DND-41 (cell line): ENCODE results near the gene PANX3.

Experiments used
- ATAC-seq: fragments of 200-7000 bp; cut with Tn5 transposase; 3 replicates; pipeline ENCODE4 v1.9.1; 2021; ENCODE audit warnings: low read depth; ENCODE audit not compliant: insufficient read depth
- DNase-seq: peaks from one replicate; pipeline ENCODE4 v3.0.0-alpha.2; 2020
- H2AFZ ChIP-seq: 2 replicates; pipeline ENCODE4 v1.6.0; 2012; ENCODE audit warnings: low read depth, low read length
- H3K27ac ChIP-seq: 2 replicates; pipeline ENCODE4 v1.5.1; 2012; ENCODE audit warnings: low read length, inconsistent platforms
- H3K27me3 ChIP-seq: fragments of 200-600 bp; sonication (generic); 2 replicates; pipeline ENCODE4 v1.6.0; 2012; ENCODE audit warnings: low read length, mild to moderate bottlenecking, inconsistent platforms; ENCODE audit not compliant: insufficient read depth, poor library complexity
- H3K36me3 ChIP-seq: 2 replicates; pipeline ENCODE4 v1.5.1; 2012; ENCODE audit warnings: low read length, inconsistent platforms; ENCODE audit not compliant: insufficient read depth
- H3K4me1 ChIP-seq: 2 replicates; pipeline ENCODE4 v1.5.1; 2012; ENCODE audit warnings: mild to moderate bottlenecking, low read length; ENCODE audit not compliant: insufficient read depth
- H3K4me2 ChIP-seq: 2 replicates; pipeline ENCODE4 v1.6.0; 2012; ENCODE audit warnings: mild to moderate bottlenecking, moderate library complexity, low read length, inconsistent platforms; ENCODE audit not compliant: insufficient read depth
- H3K4me3 ChIP-seq, 2 experiments: fragments of 200-600 bp in 1 of 2; shearing (Covaris generic) in 1 of 2; 2 replicates each; pipeline ENCODE4 v1.5.1; 2012 to 2016; ENCODE audit warnings: inconsistent platforms in 2 of 2, low read length in 2 of 2, mild to moderate bottlenecking in 2 of 2, low read depth in 1 of 2, moderate library complexity in 1 of 2
- H3K79me2 ChIP-seq: 2 replicates; pipeline ENCODE4 v1.6.0; 2012; ENCODE audit warnings: low read length, inconsistent platforms; ENCODE audit not compliant: insufficient read depth
- H3K9ac ChIP-seq: 2 replicates; pipeline ENCODE4 v1.6.0; 2012; ENCODE audit warnings: low read depth, mild to moderate bottlenecking, inconsistent platforms, low read length, moderate library complexity
- H3K9me3 ChIP-seq: 2 replicates; pipeline ENCODE4 v1.5.1; 2012; ENCODE audit warnings: low read length, moderate library complexity, mild to moderate bottlenecking, inconsistent platforms; ENCODE audit not compliant: insufficient read depth, severe bottlenecking
- H4K20me1 ChIP-seq: 2 replicates; pipeline ENCODE4 v1.6.0; 2012; ENCODE audit warnings: low read length; ENCODE audit not compliant: insufficient read depth
- EZH2 ChIP-seq: IDR thresholded peaks from 3 replicates; pipeline ENCODE4 v1.6.1; 2012; ENCODE audit warnings: borderline replicate concordance, low read depth, mild to moderate bottlenecking, moderate library complexity, low read length, inconsistent platforms; ENCODE audit not compliant: severe bottlenecking
- TF ChIP-seq, protein P1 (sequence below): IDR thresholded peaks from 2 replicates; pipeline ENCODE4 v1.5.1; 2012; ENCODE audit warnings: borderline replicate concordance, low read length, moderate library complexity, mild to moderate bottlenecking; ENCODE audit not compliant: poor library complexity, severe bottlenecking; ENCODE audit errors: extremely low read depth

The PANX3 gene

DNA sequence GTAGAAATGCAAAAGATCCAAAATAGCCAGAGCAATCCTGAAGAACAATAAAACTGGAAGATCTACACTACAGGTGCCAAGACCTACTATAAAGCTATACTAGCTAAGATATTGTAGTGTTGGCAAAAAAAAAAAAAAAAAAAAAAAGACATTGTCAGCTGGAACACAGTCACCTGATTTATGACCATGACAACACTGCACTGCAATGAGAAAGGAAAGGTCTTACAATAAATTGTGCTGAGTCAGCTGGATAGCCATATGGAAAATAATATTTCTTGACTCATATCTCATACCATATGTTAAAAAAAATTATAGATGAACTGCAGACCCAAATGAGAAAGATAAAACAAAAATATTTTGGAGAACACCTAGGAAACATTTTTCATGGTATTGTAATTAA, 3.1 kb upstream of the PANX3 start:
- no peak overlapping the region for H3K27ac ChIP-seq
- no peaks in the 10 kb centered on the region for H3K79me2 ChIP-seq
- no peaks in the 10 kb centered on the region for H3K36me3 ChIP-seq
- H3K9ac ChIP-seq, result no peak overlapping the region
- TF ChIP-seq EZH2, result no peak
- ATAC-seq, result no peak
- no peak overlapping the region for H2AFZ ChIP-seq
- no peak overlapping the region for H3K4me2 ChIP-seq
- no peak for DNase-seq
- no peaks in the 10 kb centered on the region for H4K20me1 ChIP-seq
- H3K27me3 ChIP-seq, result no peaks in the 10 kb centered on the region
- H3K9me3 ChIP-seq, result no peaks in the 10 kb centered on the region
- no peaks in the 10 kb centered on the region for H3K4me1 ChIP-seq
- H3K4me3 ChIP-seq, result no peak overlapping the region

DNA sequence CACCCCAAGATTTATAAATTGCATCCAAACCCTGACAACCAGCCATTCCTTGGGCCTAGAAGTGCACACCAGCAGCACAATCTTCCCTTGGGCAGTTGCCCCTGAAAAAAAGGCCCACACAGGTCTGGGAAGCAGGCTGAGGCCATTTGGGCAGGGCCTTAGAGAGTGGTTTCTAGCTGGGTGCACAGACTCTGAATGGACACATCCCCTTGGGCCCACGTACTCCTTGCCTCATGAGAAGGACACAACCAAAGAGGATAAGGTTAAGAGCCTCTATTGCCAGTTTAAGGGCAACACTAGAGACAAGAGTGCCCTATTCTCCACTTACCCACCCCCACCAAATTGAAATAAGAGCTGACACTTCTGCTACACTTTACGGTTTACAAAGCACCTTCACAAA, 933 bp upstream of the PANX3 start:
- DNase-seq, result no peak
- no peaks in the 10 kb centered on the region for H3K79me2 ChIP-seq
- H2AFZ ChIP-seq, result no peak overlapping the region
- H4K20me1 ChIP-seq, result no peaks in the 10 kb centered on the region
- TF ChIP-seq, protein P1, sequence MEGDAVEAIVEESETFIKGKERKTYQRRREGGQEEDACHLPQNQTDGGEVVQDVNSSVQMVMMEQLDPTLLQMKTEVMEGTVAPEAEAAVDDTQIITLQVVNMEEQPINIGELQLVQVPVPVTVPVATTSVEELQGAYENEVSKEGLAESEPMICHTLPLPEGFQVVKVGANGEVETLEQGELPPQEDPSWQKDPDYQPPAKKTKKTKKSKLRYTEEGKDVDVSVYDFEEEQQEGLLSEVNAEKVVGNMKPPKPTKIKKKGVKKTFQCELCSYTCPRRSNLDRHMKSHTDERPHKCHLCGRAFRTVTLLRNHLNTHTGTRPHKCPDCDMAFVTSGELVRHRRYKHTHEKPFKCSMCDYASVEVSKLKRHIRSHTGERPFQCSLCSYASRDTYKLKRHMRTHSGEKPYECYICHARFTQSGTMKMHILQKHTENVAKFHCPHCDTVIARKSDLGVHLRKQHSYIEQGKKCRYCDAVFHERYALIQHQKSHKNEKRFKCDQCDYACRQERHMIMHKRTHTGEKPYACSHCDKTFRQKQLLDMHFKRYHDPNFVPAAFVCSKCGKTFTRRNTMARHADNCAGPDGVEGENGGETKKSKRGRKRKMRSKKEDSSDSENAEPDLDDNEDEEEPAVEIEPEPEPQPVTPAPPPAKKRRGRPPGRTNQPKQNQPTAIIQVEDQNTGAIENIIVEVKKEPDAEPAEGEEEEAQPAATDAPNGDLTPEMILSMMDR, result no peak
- no peak for TF ChIP-seq EZH2
- H3K27ac ChIP-seq, result no peak overlapping the region
- H3K4me1 ChIP-seq, result no peaks in the 10 kb centered on the region
- H3K9me3 ChIP-seq, result no peaks in the 10 kb centered on the region
- ATAC-seq, result no peak
- H3K9ac ChIP-seq, result no peak overlapping the region
- H3K4me2 ChIP-seq, result no peak overlapping the region
- H3K27me3 ChIP-seq, result no peaks in the 10 kb centered on the region
- no peak overlapping the region for H3K4me3 ChIP-seq
- no peaks in the 10 kb centered on the region for H3K36me3 ChIP-seq

DNA sequence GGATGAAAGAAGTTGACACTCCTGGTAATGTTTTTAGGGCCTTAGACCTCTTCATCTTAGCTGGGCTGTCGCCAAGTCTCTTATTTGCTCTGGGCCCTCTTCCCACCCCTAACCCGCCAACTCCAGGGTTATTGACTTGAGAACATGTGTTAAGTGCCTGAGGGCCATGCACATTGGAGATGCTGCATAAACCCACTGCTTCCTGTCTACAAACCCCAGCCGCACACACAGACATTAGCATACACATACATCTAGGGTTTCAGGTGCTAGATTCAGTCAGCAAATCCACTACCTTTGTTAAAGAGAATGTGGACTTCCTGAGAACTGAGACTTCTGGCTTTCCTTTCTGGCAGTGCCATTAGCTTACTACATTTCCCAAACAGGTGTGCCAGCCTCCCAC, 817 bp downstream of the PANX3 start:
- no peaks in the 10 kb centered on the region for H4K20me1 ChIP-seq
- no peak overlapping the region for H3K9ac ChIP-seq
- no peak overlapping the region for H2AFZ ChIP-seq
- H3K27ac ChIP-seq, result no peak overlapping the region
- H3K36me3 ChIP-seq, result no peaks in the 10 kb centered on the region
- H3K4me3 ChIP-seq, result no peak overlapping the region
- DNase-seq (peak; percentile 14), ATAC-seq (peak; percentile 61; the same call in 1 of the 3 replicates)
- no peaks in the 10 kb centered on the region for H3K4me1 ChIP-seq
- no peaks in the 10 kb centered on the region for H3K79me2 ChIP-seq
- no peak for TF ChIP-seq EZH2
- TF ChIP-seq, protein P1, result no peak
- no peaks in the 10 kb centered on the region for H3K9me3 ChIP-seq
- no peak overlapping the region for H3K4me2 ChIP-seq
- peaks cover 3% of the 10 kb centered on the region for H3K27me3 ChIP-seq

DNA sequence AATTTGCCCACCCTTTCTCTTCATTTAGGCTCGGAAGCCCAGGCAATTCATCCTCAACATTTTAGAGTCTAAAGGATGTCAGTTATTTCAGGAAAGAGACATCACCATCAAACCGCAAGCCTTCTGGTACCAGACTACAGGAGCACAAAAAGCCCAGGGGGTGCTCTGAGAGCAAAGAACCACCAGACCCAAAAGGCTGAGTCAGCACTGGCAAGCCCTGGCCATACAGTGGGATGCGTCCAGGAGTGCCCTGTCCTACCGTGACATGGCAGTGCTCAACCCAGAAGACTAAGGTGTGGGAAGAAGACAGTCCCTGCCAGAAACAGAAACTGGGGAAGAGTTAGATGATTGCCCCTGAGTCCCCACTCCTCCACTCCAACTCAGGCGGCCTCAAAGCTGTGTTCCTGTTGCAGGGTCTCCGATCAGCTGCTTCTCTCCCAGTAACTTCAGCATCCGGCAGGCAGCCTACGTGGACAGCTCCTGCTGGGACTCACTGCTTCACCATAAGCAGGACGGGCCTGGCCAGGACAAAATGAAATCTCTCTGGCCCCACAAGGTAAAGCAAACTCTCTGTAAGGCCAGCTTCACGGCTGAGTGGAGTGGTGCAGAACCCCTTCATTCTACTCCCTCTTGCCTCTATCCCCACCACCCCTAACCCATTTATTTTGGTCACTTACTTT, 1.5 kb downstream of the PANX3 start:
- Histone ChIP-seq H3K4me1 (no peaks in the 10 kb centered on the region), H3K4me3 (no peak overlapping the region), H3K4me2 (no peak overlapping the region), H3K9me3 (no peaks in the 10 kb centered on the region), H3K36me3 (no peaks in the 10 kb centered on the region), H3K79me2 (no peaks in the 10 kb centered on the region), H4K20me1 (no peaks in the 10 kb centered on the region), H3K27me3 (peaks cover 4% of the 10 kb centered on the region), H3K9ac (no peak overlapping the region), H3K27ac (no peak overlapping the region), H2AFZ (no peak overlapping the region)
- no peak for ATAC-seq
- DNase-seq, result no peak
- no peak for TF ChIP-seq EZH2
- TF ChIP-seq, protein P1, result no peak
